DLD1 (cell line): Measurements from ENCODE around the gene EVC.

Source experiments
- in situ Hi-C: cut with HindIII; loops from 2 replicates; pipeline ENCODE4 v1.10.0; 2017; ENCODE audit warnings: low sequenced_read_pairs

Gene EVC

DNA sequence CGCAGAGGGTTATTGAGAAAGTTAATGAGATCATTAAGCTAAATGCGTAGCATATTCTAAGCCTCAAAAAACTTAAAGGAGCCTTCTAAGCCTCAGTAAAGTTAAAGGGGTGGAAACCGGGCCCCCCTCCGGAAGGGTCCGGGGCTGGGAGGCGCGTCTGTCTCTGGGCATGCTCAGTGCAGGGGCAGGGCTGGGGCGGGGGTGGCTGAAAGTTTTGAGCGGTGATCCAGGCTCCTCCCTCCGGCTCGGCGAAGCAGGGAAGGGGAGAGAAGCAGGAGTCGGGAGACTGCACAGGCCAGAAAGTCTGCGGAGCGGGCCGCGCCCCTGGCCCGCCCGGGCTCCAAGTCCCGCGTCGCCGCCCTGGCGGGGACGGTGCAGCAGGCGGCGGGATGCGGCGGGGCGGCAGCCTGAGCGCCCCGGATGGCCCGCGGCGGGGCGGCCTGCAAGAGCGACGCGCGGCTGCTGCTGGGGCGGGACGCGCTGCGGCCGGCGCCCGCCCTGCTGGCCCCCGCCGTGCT, at the start of gene EVC:
EVC (plus strand) TSS at position 241 of the 518 bp plus-strand sequence; CDS start at position 421, 180 bp downstream.
- in situ Hi-C loops = no loop called here

DNA sequence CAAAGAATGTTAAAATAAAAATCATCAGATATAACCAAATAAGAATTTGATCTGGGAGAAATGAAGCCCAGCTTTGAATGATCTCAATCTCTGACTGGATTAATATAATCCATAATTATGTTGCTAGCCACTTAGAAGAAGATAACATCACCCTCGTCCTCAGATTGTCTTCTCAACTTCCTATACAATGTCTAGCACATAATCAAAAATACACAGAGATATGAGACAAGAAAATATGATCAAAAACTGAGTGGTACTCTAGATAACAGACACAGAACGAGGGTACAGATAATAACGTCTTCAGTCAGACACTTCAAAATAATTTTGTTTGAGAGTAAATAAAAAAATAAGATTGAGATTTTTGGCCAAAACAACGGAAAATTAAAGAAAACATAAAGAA, 49.8 kb upstream of the EVC start:
- in situ Hi-C loops = no loop called here

DNA sequence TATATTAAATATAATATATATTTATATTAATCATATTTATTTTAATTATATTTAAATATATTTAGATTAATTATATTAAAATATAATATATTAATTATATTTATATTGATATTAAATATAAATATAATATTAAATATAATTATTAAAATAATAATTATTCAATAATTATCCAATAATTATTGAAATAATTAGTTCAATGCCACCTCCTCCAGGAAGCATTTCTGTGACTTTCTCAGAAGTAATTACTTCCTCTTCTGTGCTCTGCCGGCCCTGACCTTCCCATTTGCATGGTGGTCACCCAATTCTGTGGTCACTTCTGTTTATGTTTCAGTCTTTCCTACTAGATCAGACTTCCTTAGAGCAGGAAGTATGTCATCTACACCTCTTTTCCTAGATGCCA, 48.4 kb upstream of the EVC start:
- in situ Hi-C loops = no loop called here

DNA sequence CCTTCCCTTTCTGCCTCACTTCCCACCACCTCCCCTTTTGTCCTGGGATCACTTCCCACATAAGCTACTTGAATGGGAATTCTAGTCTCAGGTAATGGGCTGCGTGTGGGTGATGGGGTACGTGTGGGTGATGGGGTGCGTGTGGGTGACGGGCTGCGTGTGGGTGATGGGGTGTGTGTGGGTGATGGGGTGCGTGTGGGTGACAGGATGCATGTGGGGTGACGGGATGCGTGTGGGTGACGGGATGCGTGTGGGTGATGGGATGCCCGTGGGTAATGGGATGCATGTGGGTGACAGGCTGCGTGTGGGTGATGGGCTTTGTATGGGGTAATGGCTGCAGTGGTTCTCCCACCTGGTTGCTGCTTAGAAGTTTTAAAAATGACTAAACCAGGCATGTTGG, 46.2 kb upstream of the EVC start:
- in situ Hi-C loops = no loop called here

DNA sequence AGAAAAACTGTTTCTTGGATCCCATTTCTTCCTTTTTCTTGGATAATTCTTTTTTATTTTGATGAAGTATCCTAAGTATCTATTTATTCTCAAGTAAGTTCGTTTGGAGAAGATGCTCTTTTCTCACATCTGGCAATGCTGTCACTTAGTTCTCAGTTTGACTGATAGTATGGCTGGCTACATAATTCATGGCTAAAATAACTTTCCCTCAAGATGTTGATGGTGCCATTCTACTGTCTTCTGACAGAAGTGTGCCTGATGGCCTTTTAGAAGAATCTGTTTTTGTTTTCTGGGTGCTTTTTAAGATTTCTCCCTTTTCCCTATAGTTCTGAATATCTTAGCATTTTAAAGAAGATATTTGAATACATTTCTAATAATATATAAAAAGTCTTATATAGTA, 44.3 kb upstream of the EVC start:
- in situ Hi-C loops = no loop called here

DNA sequence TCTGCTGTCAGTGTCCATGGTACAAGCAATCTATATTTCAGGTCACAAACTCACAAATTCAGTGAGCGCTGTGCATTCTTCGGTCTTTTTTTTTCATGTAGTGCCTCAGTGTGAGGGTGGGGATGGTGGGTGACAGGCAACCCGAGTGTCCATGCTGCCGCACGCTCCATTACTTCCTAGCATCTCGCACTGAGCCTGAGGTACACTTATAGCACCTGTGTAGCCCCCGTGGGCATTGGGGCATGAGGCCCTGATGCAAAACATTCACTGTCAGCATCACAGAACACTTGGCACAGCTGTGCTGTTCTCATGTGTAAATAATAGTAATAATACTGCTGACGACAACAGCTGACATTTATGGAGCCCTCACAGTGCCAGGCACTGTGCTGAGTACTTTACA, 34.2 kb upstream of the EVC start:
- in situ Hi-C loops = no loop called here

DNA sequence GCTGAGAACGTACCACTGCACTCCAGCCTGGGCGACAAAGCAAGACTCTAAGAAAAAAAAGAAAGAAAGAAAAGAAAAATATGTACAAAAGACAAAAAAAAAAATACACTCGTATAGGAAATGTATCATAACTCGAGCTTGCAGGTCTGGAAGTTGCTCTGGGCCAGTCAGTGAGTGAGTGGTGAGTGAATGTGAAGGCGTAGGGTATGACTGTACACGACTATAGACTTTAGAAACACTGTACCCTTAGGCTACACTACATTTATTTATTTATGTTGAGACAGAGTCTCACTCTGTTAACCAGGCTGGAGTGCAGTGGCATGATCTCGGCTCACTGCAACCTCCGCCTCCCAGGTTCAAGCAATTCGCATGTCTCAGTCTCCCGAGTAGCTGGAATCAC, 32.0 kb upstream of the EVC start:
- in situ Hi-C loops = no loop called here

DNA sequence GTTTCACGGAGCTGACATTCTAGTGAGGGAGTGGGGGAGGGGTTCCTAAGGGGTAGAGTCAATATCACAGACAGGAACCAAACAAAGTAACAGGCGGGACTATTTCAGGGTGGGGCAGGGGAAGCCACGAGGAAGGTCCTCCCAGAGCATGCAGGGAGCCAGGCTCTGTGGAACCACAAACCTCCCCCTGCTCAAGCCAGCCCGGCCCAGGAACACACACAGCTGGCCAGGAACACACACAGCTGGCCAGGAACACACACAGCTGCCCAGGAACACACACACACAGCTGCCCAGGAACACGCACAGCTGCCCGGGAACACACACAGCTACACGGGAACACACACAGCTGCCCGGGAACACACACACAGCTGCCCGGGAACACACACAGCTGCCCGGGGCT, 27.4 kb upstream of the EVC start:
- in situ Hi-C loops = no loop called here

DNA sequence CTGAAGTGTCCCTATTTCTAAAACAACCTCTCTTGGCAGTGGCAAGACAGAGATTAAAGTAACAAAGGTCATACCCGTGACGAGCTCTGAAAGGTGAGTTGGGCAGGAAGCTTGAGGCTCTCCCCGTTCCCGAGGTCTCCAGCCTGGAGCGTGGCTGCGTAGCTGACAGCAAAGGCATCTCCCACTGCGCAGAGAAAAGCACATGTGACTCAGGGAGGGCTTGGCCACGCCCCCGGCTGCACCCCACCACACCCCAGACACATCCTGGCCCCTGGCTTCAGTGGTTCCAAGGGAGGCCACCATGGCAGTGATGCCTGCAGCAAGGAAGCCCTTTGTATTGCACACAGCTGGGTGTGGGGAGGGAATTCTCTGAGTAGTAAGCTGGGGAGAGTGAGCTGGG, 25.7 kb upstream of the EVC start:
- in situ Hi-C loops = loop anchor here (5.0 kb wide), 1 partner anchor 97 kb away; no protein-coding TSS in a partner anchor

DNA sequence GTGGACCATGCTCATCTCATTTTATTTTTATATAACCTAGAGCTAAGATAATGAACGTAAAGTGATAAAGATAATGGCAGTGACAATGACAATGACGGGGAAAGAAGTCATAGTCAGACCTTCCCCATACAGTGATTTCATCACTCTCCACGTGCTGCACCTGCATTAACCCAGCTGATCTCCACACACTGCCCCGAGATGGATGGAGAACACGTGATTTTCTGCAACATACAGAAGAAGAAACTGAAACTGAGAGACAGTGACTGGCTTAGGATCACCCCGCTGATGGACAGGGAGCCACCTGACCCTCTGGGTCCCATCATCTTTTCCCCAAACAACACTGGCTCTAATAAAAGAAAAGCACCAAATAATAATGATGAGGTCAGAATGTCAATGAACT, 24.7 kb upstream of the EVC start:
- in situ Hi-C loops = loop anchor here (5.0 kb wide), 1 partner anchor 96 kb away; no protein-coding TSS in a partner anchor

DNA sequence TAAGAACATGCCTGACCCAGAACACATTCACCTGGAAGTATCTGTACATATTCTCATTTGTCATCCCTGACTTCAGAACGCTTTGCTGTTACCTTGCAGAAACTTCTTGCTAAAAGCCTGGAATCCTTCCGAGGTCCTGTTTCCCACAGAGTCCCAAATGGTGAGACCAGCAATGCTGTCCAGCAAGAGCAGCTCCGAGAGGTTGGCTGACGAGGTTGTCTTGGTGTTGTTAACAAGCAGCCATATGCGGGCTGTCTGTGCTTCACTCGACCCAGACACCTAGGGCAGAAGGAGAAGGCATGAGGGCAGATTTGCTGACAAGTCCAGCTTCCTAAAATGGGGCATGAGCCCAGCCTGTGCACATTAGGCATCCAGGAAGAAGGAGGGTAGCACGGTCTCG, 21.9 kb upstream of the EVC start:
- in situ Hi-C loops = loop anchor here (5.0 kb wide), 1 partner anchor 93 kb away; no protein-coding TSS in a partner anchor

DNA sequence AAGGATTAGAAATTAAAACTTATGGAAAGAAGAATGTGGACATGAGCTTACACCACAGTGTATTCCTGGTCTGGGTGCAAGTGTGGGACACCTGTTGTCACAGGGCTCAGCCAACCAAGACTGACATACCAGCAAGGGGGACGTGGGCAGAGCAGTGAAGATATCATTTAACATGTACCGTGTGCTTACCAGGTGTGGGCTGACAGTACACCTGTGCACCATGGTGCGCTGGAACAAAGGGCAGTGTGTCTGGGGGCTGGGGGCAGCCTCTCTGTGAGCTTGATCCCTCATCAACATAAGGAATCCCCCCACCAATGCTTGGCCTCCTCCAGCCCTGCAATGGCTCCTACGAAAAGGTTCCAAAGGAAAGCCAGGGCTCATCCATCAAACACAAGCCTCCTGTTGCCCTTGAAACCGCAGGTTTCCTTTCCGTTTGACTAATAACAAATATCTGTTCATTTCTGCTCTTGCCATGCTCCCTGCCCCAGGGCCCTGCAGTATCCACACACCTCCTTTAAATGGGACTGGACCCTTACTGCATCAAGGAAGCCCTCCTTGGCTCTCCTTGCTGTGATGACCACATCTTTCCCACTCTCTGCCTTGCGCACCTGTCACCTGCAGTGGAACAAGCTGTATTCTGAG, 19.4 kb upstream of the EVC start:
- in situ Hi-C loops = no loop called here

DNA sequence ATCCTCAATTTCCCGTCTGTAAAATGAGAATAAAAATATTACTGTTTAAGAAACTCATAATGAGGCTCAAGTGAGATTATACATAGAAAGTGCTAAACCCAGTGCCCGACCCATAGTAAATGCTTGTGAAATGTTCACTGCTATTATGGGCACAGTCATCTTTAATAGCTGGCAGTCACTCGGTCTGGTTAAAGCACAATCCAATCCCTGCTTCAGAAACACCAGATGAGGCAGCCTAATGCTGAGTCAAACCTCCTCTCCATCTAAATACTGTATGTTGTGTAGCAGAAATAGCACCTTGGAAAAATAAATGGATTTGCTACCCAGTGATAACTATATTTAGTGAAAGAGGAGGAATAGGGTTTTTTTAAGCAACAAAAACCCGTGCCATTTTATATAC, 17.1 kb upstream of the EVC start:
- in situ Hi-C loops = no loop called here

DNA sequence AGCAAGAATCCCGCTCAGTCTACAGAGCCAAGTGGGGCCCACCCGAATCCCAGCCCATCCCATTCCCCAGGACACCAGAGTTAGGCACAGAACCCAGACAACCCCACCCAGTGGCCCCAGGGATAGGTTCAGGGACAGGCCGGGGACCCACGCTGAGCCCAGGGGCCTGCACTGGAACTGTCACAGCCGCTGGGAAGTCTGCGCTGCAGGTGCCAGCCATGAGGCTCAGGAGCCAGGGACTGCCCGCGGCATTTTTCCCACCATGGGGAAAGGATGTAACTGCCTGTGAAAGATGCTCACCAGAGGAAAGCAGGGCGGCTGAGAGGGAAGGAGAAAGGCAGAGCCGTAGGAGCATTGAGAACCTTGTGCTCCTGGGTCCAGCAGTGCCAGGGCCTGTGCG, 14.7 kb upstream of the EVC start:
- in situ Hi-C loops = no loop called here

DNA sequence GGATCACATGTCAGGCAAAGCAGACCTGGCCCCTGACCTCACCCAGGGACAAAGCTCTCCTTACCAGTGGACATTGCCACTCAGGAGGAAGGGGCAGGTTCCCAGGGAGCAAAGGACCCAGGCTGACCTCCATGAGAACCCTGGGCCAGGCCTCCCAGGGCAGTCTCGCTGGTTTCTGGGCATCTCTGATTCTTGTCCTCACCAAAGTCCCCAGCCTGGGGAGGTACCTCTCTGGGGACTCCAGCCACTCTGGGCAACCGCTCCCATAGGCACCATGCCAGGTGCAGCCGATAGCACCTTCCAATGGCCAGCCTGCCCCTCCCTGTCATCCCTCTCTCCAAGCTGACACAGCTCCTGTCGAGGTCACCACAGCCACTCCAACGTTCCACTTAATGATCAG, 10.5 kb upstream of the EVC start:
- in situ Hi-C loops = no loop called here

DNA sequence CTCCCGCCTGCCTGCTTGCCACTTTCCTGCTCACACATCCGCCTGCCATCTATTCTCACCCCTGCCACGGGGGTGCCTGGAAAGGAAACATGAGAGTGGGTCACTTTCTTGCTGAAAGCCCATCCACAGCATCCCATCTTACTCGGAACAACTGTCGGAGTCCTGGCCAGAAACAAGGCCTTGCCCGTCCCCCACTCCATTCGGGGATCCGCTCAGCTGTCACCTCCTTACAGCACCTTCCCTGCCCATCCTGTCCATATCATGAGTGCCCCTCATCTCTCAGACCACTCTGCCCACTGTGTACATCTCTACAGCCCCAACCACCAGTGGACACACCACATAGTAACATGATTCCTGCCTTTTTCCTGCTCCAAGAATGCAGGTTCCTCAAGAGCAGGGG, 9.0 kb upstream of the EVC start:
- in situ Hi-C loops = no loop called here

DNA sequence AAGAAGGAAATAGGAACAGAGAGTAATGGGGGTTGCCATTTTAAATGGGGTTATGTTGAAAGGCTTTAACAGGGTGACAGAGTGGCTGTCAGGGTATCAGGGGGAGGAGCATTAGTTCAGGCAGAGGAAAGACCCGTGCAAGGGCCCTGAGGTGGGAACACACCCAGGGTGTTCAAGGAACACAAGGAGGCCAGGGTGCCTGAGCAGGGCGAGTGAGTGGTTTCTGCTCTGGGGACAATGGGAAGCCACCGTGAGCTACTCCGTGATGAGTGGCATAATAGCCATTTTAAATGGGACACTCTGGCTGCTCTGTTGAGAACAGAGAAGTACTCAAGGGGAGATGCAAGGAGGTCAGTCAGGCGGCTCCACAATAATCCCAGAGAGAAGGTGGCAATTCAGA, 7.2 kb upstream of the EVC start:
- in situ Hi-C loops = no loop called here

DNA sequence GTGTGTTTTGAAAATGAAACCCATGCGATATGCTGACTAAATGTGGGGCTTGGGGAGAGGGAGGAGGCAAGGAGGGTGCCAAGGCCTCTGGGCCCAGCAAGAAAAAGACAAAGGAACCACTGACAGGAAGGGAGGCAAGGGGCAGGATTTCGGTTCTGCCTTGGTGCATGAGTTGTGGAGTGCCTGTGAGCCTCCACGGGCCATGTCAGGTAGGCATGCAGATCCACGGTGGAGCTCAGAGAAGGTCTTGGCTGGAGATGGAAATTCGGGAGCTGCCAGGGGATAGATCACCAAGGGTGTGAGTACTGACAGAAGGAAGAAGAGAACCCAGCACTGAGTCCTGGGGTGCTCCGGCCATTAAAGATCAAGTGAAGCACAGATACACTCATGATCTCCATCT, 6.7 kb upstream of the EVC start:
- in situ Hi-C loops = no loop called here

DNA sequence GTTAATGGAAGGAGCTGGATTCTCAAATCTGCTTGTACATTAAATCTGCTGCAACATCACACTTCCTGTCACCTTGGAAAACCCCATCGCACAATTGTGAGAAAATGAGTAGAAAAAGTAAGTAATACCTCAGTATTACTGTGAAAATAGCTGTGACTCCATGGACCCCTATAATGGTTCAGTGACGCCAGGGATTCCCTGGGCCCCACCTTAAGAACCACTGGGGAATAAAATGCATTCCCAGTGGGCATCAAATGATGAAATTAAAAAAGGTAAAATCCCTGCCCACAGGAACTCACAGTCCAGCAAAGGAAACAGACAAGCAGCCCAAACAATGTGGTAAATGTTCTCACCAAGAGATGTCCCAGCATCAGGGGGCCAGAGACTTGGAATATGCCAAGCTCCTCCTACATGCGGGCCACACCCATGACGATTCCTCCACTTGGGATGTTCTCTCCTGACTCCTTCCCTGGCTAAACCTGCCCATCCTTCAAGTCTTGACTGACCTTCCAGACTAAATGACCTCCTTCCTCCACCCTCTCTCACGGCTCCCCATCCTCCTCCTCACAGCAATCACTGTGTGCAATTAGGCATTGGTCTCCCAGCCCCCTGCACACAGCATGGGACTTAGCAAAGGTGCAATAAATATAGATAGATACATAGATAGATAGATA, 5.2 kb upstream of the EVC start:
- in situ Hi-C loops = no loop called here

DNA sequence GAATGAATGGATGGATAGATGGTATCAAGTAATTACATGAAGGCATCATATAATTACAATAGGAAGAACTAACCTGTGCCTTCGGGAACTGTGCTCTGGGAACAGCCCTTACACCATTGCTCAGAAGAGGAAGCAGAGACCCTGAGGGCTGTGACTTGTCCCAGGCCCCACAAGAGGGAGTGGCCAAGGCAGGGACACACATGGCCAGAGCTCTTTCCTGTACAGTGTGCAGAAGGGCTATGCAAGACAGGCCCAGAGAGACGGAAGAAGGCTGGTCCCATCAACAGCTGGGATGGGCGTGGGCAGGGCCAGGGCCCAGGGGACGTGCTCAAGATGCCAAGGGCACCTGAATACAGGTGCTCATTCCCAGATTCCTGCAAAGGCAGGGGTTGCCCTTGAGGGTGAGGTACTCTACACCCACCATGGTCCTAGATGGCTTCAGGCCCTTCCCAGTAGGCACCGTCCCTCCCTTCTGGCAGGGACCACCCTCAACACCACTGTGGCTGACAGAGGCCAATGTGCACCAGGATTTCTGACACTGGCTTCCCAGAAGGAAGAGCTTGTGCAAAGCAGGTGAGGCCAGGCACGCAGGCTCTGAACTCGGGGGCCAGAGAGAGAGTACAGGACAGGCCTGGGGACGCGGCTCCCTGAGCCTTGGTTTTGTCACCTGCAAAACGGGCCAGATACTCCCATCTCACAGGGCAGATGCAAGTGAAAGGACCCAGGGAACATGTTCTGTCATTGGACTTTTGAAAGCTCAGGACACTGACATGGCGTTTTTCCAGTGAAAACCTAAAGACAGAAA, 4.3 kb upstream of the EVC start:
- in situ Hi-C loops = no loop called here

DNA sequence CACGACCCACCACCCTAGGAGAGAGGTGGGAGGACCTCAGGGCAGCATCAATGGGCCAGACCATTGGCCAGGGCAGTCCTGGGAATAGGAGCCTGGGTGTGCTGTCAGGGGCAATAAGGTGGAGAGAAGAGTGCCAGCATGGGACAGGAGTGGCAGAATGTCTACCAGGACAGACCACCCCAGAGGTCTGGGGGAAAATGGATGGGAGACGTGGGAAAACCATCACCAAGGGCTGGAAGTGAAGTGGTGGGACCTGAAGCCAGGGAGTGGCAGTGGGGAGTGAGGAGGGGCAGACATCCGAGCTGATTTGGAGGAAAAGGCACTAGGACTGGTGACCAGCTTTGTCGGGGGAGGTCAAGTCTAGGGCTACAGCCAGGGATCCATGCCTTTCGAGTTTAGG, 3.6 kb upstream of the EVC start:
- in situ Hi-C loops = no loop called here
